Activated B cell treated with CpG ODN at 0.5 μM for 24 hours (primary cell): ENCODE measurements around the gene ATRNL1. TPM values are rescaled to one million over a fixed set of nuclear protein-coding genes. Genes with fewer than 3 reads are reported as not detected.

Source experiments
- ATAC-seq: fragments of 200-7000 bp; cut with Tn5 transposase; one replicate; pipeline ENCODE4 v1.10.0; 2021; ENCODE audit warnings: low read depth, mild to moderate bottlenecking, moderate library complexity
- CTCF ChIA-PET: fragments of 350-600 bp; sonication (Branson Sonifier 250); formaldehyde crosslinking; loops from one replicate; lab custom pipeline; 2021; ENCODE audit warnings: antibody characterized with exemption; lab: Charles Lee
- POLR2A ChIA-PET: fragments of 350-600 bp; sonication (Branson Sonifier 250); formaldehyde crosslinking; loops from one replicate; lab custom pipeline; 2021; ENCODE audit warnings: antibody characterized with exemption; lab: Charles Lee
- DNase-seq: peaks from one replicate; pipeline ENCODE4 v3.0.0; 2022
- H3K27ac Mint-ChIP-seq: one replicate; pipeline ENCODE4 v1.8.0; 2020; ENCODE audit warnings: mixed read lengths
- H3K27me3 Mint-ChIP-seq: one replicate; pipeline ENCODE4 v1.8.0; 2021; ENCODE audit warnings: mixed read lengths
- H3K36me3 Mint-ChIP-seq: one replicate; pipeline ENCODE4 v1.8.0; 2021; ENCODE audit warnings: low read depth, mixed read lengths
- H3K4me1 Mint-ChIP-seq: one replicate; pipeline ENCODE4 v1.8.0; 2021; ENCODE audit warnings: mixed read lengths
- H3K4me3 Mint-ChIP-seq: one replicate; pipeline ENCODE4 v1.8.0; 2020; ENCODE audit warnings: mild to moderate bottlenecking, mixed read lengths
- H3K9me3 Mint-ChIP-seq: one replicate; pipeline ENCODE4 v1.8.0; 2020; ENCODE audit warnings: mixed read lengths
- intact Hi-C: fragments of 100-400 bp; cut with micrococcal nuclease; formaldehyde crosslinking; loops from one replicate; pipeline ENCODE4 v1.15.1; 2024
- total RNA-seq: library from RNA; stranded (reverse); gene quantifications from 2 replicates; pipeline ENCODE4 v1.2.3, GENCODE V29; 2022
- TF ChIP-seq, protein P1 (sequence below): fragments of 200-600 bp; IDR thresholded peaks from one replicate; pipeline ENCODE4 v1.8.0; 2022; ENCODE audit warnings: antibody characterized with exemption, mild to moderate bottlenecking

The ATRNL1 gene
- total RNA-seq, 1 donor from 2014 or later = 1.2 TPM

- Mint-ChIP-seq H3K4me1 (no peaks in the 10 kb centered on the region), H3K4me3 (no peak overlapping the region), H3K9me3 (no peaks in the 10 kb centered on the region), H3K27ac (no peak overlapping the region), H3K36me3 (no peaks in the 10 kb centered on the region), H3K27me3 (no peaks in the 10 kb centered on the region)
- TF ChIP-seq, protein P1, sequence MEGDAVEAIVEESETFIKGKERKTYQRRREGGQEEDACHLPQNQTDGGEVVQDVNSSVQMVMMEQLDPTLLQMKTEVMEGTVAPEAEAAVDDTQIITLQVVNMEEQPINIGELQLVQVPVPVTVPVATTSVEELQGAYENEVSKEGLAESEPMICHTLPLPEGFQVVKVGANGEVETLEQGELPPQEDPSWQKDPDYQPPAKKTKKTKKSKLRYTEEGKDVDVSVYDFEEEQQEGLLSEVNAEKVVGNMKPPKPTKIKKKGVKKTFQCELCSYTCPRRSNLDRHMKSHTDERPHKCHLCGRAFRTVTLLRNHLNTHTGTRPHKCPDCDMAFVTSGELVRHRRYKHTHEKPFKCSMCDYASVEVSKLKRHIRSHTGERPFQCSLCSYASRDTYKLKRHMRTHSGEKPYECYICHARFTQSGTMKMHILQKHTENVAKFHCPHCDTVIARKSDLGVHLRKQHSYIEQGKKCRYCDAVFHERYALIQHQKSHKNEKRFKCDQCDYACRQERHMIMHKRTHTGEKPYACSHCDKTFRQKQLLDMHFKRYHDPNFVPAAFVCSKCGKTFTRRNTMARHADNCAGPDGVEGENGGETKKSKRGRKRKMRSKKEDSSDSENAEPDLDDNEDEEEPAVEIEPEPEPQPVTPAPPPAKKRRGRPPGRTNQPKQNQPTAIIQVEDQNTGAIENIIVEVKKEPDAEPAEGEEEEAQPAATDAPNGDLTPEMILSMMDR = no peak
- no peak for ATAC-seq
- intact Hi-C loops = no loop called here
- CTCF ChIA-PET = no interaction called here
- POLR2A ChIA-PET = no interaction called here
- DNase-seq = no peak
These were observed 678.6 kb downstream of the ATRNL1 start for GRCh38 chr10:115771755-115772154.

DNA sequence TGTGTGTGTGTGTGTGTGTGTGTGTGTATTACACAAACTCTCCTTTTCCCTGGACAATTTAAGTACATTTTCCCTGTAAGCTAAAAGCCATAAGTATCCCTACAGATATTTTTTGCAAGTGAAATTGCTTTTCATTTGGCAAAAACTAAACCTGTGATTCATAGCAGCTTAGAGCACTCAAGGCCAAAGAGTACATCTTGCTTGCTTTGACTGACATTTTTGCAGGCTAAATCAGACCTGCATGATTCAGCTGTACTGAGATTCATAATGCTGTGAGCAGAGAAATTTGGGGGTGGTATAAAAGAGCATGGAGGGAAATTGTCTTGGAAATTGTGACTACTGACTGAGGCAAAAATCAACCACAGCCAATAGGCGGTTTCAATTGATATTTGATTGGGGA, 679.4 kb downstream of the ATRNL1 start:
- ChIA-PET CTCF (no interaction called here), POLR2A (no interaction called here)
- Mint-ChIP-seq H3K27me3 (no peaks in the 10 kb centered on the region), H3K27ac (no peak overlapping the region), H3K9me3 (no peaks in the 10 kb centered on the region), H3K4me1 (no peaks in the 10 kb centered on the region), H3K4me3 (no peak overlapping the region), H3K36me3 (no peaks in the 10 kb centered on the region)
- TF ChIP-seq, protein P1 = no peak
- intact Hi-C loops = no loop called here
- DNase-seq (no peak), ATAC-seq (no peak)

GRCh38 chr10:115773832-115774231, 680.7 kb downstream of the ATRNL1 start:
- CTCF ChIA-PET = no interaction called here
- no peak for ATAC-seq
- H3K4me1 Mint-ChIP-seq = no peaks in the 10 kb centered on the region

DNA sequence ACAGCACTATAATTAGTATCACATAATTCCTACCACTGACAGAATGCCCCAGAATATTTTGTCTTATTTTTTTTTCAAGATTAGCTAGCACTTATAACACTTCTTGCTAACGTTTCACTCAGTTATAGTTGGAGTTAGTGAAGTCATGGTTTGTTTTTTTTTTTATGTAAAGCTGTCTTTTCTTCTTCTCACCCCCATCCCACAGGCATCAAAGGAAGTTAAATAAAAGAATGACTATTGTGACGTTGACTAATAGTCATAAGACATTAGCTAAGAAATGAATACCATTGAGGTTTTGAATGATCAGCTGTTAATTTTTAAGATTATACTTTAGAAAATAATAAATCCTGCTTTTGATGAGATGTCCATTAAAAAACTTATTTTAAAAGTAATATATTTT, 681.6 kb downstream of the ATRNL1 start:
- H3K36me3 Mint-ChIP-seq = no peaks in the 10 kb centered on the region
- H3K4me1 Mint-ChIP-seq = no peaks in the 10 kb centered on the region
- POLR2A ChIA-PET = no interaction called here
- no peaks in the 10 kb centered on the region for H3K9me3 Mint-ChIP-seq
- no peak overlapping the region for H3K4me3 Mint-ChIP-seq
- no peak overlapping the region for H3K27ac Mint-ChIP-seq
- intact Hi-C loops = no loop called here
- no peak for ATAC-seq
- CTCF ChIA-PET = no interaction called here
- TF ChIP-seq, protein P1 = no peak
- no peak for DNase-seq
- no peaks in the 10 kb centered on the region for H3K27me3 Mint-ChIP-seq

More at GRCh38 chr10:115773832-115774231, 680.7 kb downstream of the ATRNL1 start:
- intact Hi-C loops = no loop called here
- TF ChIP-seq, protein P1 = no peak
- Mint-ChIP-seq H3K4me3 (no peak overlapping the region), H3K36me3 (no peaks in the 10 kb centered on the region), H3K9me3 (no peaks in the 10 kb centered on the region), H3K27me3 (no peaks in the 10 kb centered on the region), H3K27ac (no peak overlapping the region)
- POLR2A ChIA-PET = no interaction called here
- no peak for DNase-seq

GRCh38 chr10:115777646-115778045, 684.5 kb downstream of the ATRNL1 start:
- no peak overlapping the region for H3K4me3 Mint-ChIP-seq
- no peaks in the 10 kb centered on the region for H3K9me3 Mint-ChIP-seq
- DNase-seq (no peak), ATAC-seq (no peak)
- no peak overlapping the region for H3K27ac Mint-ChIP-seq
- H3K27me3 Mint-ChIP-seq = no peaks in the 10 kb centered on the region
- H3K4me1 Mint-ChIP-seq = no peaks in the 10 kb centered on the region
- TF ChIP-seq, protein P1 = no peak
- no peaks in the 10 kb centered on the region for H3K36me3 Mint-ChIP-seq
- CTCF ChIA-PET = no interaction called here
- POLR2A ChIA-PET = no interaction called here
- intact Hi-C loops = no loop called here
